ENCODE data around the gene SCAF4.

DNA sequence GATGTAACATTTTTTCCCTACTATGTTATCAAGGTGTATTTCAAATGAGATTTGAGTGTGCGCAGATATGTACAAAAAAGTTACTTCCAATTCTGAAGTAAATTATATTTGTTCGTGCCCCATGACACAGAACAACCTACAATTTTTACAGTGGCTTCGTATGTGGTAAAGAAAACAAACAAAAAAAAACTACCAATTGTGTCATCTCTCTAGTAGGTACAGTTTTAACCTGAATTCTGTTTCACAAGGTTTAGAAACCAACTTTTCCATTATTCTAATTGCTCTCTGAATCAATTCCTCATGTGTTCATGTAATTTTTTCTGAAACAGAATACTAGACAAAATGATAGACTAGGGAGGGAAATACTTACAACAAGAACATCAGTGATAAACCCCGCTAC lies 7.4 kb downstream of the SCAF4 start:
- TF ChIP-seq RAD21 (IDR thresholded peaks at IDR 0.05; ENCODE audit: low read depth), result no peak
- no peak for TF ChIP-seq YY1 (IDR thresholded peaks at IDR 0.05; ENCODE audit: low read depth)
- no peak for TF ChIP-seq EP300 (IDR thresholded peaks at IDR 0.05; ENCODE audit: borderline replicate concordance)
- no peak for TF ChIP-seq TAF1 (IDR thresholded peaks at IDR 0.05; ENCODE audit: low read depth)
- no peak for TF ChIP-seq CREB1 (IDR thresholded peaks at IDR 0.05; ENCODE audit: low read depth)
- TF ChIP-seq MAX (IDR thresholded peaks at IDR 0.05), result no peak
- no peak for TF ChIP-seq CEBPB (IDR thresholded peaks at IDR 0.05)
- no peak for TF ChIP-seq TCF12 (IDR thresholded peaks at IDR 0.05; ENCODE audit: low read depth)
